Stimulated activated CD8-positive, alpha-beta memory T cell treated with anti-CD3 and anti-CD28 coated beads, Interleukin-7, amount 100 ng/mL, for 4 hours (primary cell): ENCODE data around the gene DHX16.
"Not testable (repeated sequence)": the region's sequence is repeated elsewhere in the genome, so short reads cannot be mapped to it uniquely, and the experiment has no call there.

Source experiments
- DNase-seq, 2 donors: peaks; one replicate each; pipeline ENCODE4 v3.0.0-alpha.2; 2020; ENCODE audit warnings: low read depth in 2 of 2

DHX16 gene

GRCh38 chr6:30678964-30679726 lies 6.3 kb upstream of the DHX16 start:
- DNase-seq = peak; percentile 72 to 82

GRCh38 chr6:30676660-30677285 lies 4.0 kb upstream of the DHX16 start:
- no peak for DNase-seq

GRCh38 chr6:30670760-30671527 lies 1.9 kb downstream of the DHX16 start:
- DNase-seq = no peak

GRCh38 chr6:30666300-30666699 lies 6.5 kb downstream of the DHX16 start:
- DNase-seq = peak in 1 of 2 donors; percentile 60

- no peak for DNase-seq
Measured at GRCh38 chr6:30664994-30665767, 7.6 kb downstream of the DHX16 start.

- not testable (repeated sequence) for DNase-seq
Measured at GRCh38 chr6:30657922-30658321, 14.9 kb downstream of the DHX16 start.

- DNase-seq = no peak
Measured at GRCh38 chr6:30657454-30657853, 15.4 kb downstream of the DHX16 start.

- no peak for DNase-seq
Measured at GRCh38 chr6:30656513-30656912, 16.3 kb downstream of the DHX16 start.

GRCh38 chr6:30655743-30656094 lies 17.1 kb downstream of the DHX16 start:
- DNase-seq = no peak

GRCh38 chr6:30654798-30655742 lies 17.7 kb downstream of the DHX16 start:
- no peak for DNase-seq

GRCh38 chr6:30651143-30651542 lies 21.7 kb downstream of the DHX16 start:
- no peak for DNase-seq

- peak; percentile 26 to 70 for DNase-seq
Measured at GRCh38 chr6:30647242-30648116, 25.3 kb downstream of the DHX16 start.

GRCh38 chr6:30646450-30647241 lies 26.2 kb downstream of the DHX16 start, which contains the start of gene C6orf136:
TSS of gene C6orf136 (plus strand) at chr6:30647133. CDS start at chr6:30647232, 99 bp downstream.
- peak; percentile 88 to 93 for DNase-seq

GRCh38 chr6:30645989-30646388 lies 26.8 kb downstream of the DHX16 start:
- no peak for DNase-seq

GRCh38 chr6:30644769-30645168 lies 28.0 kb downstream of the DHX16 start:
- DNase-seq = no peak

- no peak for DNase-seq
Measured at GRCh38 chr6:30643656-30644055, 29.1 kb downstream of the DHX16 start.

GRCh38 chr6:30641048-30641447 lies 31.8 kb downstream of the DHX16 start:
- no peak for DNase-seq

- DNase-seq = no peak
Measured at GRCh38 chr6:30640481-30640880, 32.3 kb downstream of the DHX16 start.

- DNase-seq = no peak
Measured at GRCh38 chr6:30635834-30636233, 37.0 kb downstream of the DHX16 start.
